ENCODE results near the gene PCK2.

Gene PCK2

GRCh38 chr14:24123424-24124417 is 29.6 kb downstream of the PCK2 start:
- peaks cover 26% of the 10 kb centered on the region for H3K36me3 ChIP-seq (ENCODE audit: control insufficient read depth, insufficient read depth, low read length)
- no peak overlapping the region for H3K4me3 ChIP-seq (replicated peaks; ENCODE audit: low read depth, low read length)
- no peak for DNase-seq (ENCODE audit: extremely low read depth, insufficient read length)
- TF ChIP-seq CTCF (IDR thresholded peaks at IDR 0.05; ENCODE audit: insufficient read depth, low read length, poor library complexity, severe bottlenecking): no peak
- no peaks in the 10 kb centered on the region for H3K27me3 ChIP-seq (replicated peaks; ENCODE audit: control insufficient read depth, insufficient read depth, low read length)

- Histone ChIP-seq H3K36me3 (ENCODE audit: control insufficient read depth, insufficient read depth, low read length) (peaks cover 9% of the 10 kb centered on the region), H3K27me3 (replicated peaks; ENCODE audit: control insufficient read depth, insufficient read depth, low read length) (no peaks in the 10 kb centered on the region), H3K4me3 (replicated peaks; ENCODE audit: low read depth, low read length) (no peak overlapping the region)
- no peak for TF ChIP-seq CTCF (IDR thresholded peaks at IDR 0.05; ENCODE audit: insufficient read depth, low read length, poor library complexity, severe bottlenecking)
- no peak for DNase-seq (ENCODE audit: extremely low read depth, insufficient read length)
Observed at GRCh38 chr14:24126939-24127338, 32.8 kb downstream of the PCK2 start.

GRCh38 chr14:24127673-24128072 is 33.6 kb downstream of the PCK2 start:
- DNase-seq (ENCODE audit: extremely low read depth, insufficient read length): no peak
- Histone ChIP-seq H3K27me3 (replicated peaks; ENCODE audit: control insufficient read depth, insufficient read depth, low read length) (no peaks in the 10 kb centered on the region), H3K36me3 (ENCODE audit: control insufficient read depth, insufficient read depth, low read length) (peaks cover 8% of the 10 kb centered on the region), H3K4me3 (replicated peaks; ENCODE audit: low read depth, low read length) (no peak overlapping the region)
- TF ChIP-seq CTCF (IDR thresholded peaks at IDR 0.05; ENCODE audit: insufficient read depth, low read length, poor library complexity, severe bottlenecking): no peak

- DNase-seq (ENCODE audit: extremely low read depth, insufficient read length): no peak
- Histone ChIP-seq H3K27me3 (replicated peaks; ENCODE audit: control insufficient read depth, insufficient read depth, low read length) (no peaks in the 10 kb centered on the region), H3K4me3 (replicated peaks; ENCODE audit: low read depth, low read length) (no peak overlapping the region), H3K36me3 (ENCODE audit: control insufficient read depth, insufficient read depth, low read length) (peaks cover 2% of the 10 kb centered on the region)
- TF ChIP-seq CTCF (IDR thresholded peaks at IDR 0.05; ENCODE audit: insufficient read depth, low read length, poor library complexity, severe bottlenecking): no peak
Observed at GRCh38 chr14:24129410-24129998, 35.4 kb downstream of the PCK2 start.

- DNase-seq (ENCODE audit: extremely low read depth, insufficient read length): no peak
- H3K27me3 ChIP-seq (replicated peaks; ENCODE audit: control insufficient read depth, insufficient read depth, low read length): no peaks in the 10 kb centered on the region
- no peaks in the 10 kb centered on the region; the same call in 1 of the 2 replicates for H3K36me3 ChIP-seq (ENCODE audit: control insufficient read depth, insufficient read depth, low read length)
- TF ChIP-seq CTCF (IDR thresholded peaks at IDR 0.05; ENCODE audit: insufficient read depth, low read length, poor library complexity, severe bottlenecking): no peak
- no peak within 1 kb of the TSS for H3K4me3 ChIP-seq (replicated peaks; ENCODE audit: low read depth, low read length)
Observed at GRCh38 chr14:24130380-24130716, 36.2 kb downstream of the PCK2 start, which contains the start of gene FITM1. Gene FITM1 (plus strand): TSS chr14:24130659. CDS start chr14:24131564, 905 bp downstream.
